NCI-H2081 treated with DMSO at 0.1 percent for 48 hours (cell line): ENCODE results near the gene ISYNA1.

Experiments
- DNase-seq: peaks from one replicate; lab custom pipeline; 2025; lab: John Stamatoyannopoulos, UW

The ISYNA1 gene

DNA sequence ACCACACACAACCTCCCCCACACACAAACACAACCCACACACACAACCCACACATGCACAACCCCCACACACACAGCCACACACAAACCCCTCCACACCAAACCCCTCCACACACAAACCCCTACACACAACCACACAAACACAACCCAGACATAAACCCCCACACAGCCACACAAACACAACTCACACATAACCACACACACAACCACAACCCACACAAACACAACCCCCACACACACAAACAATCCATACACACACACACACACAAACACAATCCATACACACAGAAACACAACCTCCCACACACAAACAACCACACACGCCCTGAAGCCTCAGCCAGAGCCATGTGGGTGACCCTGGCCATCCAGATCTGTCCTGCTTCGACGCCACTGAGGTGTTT lies 30.0 kb upstream of the ISYNA1 start:
- no peak for DNase-seq

DNA sequence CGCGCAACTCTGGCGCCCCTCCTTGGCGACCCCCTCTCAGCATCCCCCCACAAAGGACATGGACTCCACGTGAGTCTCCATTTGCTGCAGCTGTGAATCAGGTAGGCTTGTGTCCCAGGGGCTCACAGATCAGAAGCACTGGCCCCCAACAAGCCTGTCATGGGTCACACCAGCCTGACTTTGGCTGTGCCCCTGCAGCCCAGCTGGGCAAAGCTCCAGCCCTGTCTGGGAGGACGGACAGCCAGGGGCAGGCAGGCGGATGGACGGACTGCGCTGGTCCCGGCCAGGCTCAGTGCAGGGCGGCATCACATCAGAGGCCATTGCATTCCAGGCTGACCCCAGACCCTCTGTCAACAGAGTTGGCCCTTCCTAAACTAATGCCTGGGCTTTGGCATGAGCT lies 28.4 kb upstream of the ISYNA1 start:
- no peak for DNase-seq

DNA sequence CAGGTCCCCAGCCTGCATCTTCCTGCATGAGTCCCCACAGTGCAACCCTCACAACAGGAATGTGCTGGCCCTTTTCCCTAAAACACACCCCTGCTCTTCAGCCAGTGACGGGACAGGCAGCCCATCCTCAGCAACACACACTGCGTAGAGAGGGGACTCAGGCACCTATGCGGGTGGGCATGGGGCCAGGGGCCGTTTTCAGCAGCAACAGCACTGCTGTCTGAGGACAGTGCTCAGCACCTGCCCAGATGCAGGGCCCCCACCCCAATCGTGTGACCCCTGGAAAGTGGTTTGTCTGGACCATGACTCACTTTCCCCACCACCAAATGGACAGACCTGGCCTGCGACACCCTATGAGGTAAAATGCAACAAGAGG lies 28.0 kb upstream of the ISYNA1 start:
- no peak for DNase-seq

DNA sequence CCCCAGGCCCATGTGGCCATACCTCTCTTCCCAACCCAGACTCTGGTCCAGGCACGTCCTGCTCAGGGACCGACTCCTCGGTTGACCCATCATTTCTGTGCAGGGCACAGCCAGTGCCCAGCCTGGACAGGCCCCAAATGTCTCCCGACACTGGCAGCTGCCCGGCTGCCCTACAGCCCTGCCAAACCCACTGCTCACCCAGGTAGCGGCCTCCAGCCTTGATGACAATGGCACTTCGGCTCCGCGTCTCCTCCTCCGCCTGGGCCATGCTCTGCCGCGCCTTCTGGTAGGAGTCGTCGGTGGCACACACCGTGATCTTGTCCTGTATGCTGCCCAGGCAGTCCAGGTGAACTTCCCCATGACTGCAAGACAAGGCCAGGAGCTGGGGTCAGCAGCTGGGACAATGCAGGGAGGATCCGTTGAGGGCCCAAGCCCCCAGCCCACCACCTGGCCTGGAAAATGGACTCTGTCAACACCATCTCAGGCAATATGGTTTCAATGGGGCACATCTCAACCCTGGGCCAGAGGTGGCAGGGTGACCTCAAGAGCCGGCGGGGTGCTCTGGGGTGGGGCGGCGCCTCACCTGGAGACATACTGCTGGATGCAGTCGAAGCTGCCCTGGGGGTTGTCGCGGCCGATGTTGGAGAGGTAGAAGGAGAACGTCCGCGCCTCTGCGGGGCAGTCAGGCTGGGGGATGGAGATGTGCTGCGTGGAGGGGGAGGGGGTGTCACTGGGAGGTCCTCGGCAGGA lies 27.5 kb upstream of the ISYNA1 start:
- no peak for DNase-seq

DNA sequence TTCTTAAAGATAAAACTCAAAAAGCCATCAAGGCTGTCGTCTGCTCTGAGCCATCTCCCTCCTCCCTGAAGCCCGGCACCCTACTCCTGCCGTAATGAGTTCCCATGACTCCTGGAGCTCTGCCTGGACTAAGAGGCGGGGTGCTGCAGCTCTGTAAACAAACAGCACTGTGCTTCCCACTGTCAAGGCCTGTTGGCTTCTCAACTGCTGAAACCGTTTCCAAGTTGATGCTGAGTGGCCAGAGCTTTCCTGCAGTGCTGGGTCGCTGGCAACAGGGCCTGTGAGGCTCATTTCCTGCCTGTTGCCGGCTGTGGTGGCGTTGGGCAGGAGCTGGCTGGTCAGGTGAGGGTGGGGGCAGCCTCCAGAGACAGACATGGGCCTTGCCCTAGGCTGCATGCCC lies 26.7 kb upstream of the ISYNA1 start:
- peak; percentile 60 for DNase-seq

DNA sequence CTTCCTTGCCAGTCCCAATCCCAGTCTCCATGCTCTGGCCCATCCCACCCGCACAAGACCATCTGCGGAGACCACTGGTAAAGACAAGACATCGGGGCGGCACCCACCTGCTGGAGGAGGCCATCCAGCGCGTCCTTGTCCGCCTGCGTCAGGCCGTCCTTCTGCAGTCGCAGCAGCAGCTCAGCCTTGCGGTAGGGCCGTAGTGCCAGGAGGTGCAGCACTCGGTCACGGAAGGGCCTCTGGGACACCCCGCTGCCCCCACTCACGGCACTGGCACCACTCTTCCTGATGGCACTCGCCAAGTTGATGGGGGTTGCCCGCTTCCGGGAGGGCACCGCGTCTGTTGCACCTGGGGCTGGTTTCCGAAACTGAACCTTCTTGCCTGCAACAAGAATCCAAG lies 23.5 kb upstream of the ISYNA1 start:
- no peak for DNase-seq

DNA sequence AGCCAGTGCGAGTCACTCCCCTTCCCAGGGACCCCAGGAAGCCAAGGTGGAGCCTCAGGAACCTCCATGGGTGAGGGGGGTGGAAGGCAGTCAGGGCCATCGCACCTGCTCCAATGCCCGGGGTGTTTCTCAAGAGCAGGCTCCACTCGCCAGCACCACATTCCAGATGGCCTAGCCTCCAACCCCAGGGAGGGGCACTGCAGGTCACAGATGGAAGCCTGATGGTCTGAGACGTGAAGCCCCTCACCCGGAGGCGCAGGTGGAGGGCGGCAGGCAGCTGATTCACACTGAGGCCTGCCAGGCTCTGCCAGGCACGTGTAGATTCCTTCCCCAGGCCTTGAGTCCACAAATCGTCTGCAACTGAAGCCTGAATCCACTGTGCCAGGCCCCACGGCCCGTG lies 23.0 kb upstream of the ISYNA1 start:
- DNase-seq: no peak

GRCh38 chr19:18457483-18458331 lies 19.8 kb upstream of the ISYNA1 start:
- DNase-seq: no peak

GRCh38 chr19:18456974-18457373 lies 19.0 kb upstream of the ISYNA1 start:
- no peak for DNase-seq

DNA sequence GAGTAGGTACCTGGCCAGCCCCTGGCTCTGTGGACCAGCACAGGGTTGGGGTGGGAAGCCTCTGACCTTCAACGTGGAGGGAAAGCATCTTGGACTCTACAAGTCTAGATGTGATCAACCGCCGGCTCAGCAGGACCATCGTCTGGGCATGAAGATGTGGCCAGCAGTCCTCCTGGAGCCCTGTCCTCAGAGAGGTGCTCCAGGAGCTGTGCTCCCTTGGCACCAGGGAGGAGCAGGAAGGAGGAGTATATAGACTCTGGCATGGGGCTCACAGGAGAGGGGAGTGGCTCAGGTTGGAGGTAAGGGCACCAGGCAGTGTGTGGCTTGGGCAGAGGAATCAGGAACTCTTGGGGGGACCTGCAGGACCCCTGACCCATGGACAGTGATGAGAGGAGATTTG lies 18.3 kb upstream of the ISYNA1 start:
- DNase-seq: no peak

GRCh38 chr19:18453269-18454024 lies 15.5 kb upstream of the ISYNA1 start:
- no peak for DNase-seq

DNA sequence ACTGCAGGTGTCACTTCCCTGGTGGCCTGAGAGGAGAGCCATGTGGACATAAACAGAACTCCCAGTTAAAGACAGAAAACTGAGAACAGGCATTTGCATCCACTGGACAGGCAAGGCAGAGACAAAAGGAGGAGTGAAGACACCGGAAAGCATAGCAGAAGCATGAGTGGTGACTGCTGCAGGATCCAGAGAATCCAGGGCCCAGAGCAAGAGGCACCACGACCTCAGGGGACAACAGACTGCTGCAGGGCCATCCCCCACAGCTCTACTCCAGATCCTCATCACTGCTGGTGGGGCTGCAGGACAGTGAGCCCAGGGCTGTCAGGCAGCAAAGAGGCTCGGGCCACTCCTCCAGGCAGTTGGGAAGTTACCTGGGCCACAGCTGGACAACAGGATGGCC lies 14.5 kb upstream of the ISYNA1 start:
- DNase-seq: no peak

DNA sequence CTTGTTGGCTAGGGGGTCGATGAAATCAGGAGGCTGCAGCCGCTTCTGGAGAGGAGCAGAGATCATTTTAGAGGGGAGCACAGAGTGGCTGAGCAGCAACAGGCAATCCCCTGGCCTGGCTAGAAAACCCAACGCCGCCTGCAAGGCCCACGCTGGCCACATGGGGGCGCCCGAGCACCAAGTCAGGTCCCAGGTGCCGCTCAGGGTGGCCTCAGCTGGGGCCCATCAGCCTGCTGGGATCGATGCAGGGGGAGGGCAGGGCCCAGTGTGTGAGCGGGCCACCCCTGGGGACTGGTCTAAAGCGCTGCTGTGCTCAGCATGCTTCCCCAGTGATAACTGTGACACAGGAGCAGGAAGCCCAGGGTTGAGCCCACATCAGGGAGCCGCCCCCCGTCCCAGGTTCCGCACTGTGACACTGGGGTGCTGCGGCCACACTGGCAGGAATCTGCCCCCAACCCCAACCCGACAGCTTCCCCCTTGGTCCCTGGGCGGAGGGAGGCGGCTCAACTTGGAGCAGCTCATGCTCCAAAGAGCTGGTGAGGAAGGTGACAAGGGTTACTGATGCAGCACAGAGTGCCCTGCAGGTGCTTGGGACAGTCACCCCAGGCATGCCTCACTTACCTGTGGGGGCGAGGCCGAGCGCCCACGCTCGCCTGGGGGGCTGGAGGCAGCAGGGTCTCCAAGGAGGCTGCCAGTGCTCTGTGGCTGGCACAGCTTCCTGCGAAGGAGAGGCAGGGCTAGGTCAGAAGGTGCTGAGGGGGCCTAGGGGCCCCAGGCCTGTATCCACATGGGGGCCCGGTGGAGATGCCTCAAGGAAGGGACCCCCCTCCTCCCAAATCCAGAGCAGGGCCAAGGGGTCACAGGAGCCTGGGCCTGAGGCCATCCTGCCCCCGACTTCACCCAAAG lies 13.3 kb upstream of the ISYNA1 start:
- DNase-seq: peak; percentile 8

DNA sequence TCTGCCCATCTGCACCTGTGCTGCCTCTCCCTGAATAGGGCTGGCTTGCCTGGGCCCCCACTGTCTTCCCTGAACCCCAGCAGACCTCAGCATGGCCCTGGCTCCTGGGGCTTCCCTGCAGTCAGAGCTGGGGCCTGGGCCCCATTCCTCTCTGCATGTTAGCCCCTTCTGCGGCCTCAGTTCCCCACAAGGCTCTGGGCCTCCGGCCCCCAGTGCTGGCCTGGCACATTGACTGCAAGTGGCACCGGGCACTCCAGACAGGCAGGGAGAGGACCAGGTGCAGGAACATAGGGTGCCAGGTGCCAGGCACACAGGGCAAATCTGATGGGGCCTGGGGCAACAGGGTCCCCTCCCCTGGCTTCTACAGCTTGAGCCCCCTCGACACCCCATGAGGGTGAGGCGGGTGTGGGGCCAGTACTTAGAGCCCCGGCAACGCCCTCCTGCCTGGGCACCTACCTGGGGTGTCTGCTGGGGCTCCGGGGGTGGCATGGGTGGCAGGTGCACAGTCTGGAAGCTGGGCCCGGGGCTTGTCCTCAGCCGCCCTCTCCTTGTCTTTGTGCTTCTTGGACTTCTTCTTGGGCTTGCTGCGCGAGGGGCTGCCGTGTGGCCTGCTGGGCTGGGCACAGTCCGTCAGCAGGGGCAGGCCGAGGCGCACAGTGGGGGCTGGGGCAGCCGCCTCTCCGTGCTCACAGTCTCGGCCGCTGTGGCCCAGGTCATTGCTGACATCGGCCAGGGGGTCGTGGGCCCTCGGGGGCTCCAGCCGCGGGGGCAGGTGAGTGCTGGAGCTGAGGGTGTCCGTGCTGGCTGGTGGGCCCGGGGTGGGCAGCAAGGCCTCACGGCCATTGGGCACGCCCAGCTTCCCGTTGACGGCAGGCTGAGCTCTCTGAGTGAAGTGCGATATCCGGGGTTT lies 12.3 kb upstream of the ISYNA1 start:
- DNase-seq: no peak

DNA sequence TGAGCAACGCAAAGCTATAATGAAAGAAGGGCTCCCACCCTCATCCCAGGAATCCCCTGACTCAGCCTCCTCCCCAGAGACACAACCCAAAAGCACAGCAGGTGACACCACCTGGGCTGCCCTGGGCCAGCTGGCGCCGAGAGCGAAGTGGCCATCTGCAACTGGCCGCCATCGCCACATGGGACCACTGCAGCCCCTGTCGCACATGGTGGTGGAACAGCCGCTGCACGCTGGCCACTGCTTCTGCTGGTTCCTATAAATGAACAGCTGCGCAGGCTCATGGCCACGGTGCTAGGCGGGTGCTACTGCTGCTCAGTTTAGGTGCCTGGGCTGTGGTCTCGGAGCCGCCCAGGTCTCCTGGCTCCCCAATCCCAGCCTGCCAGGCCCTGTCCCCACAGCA lies 11.6 kb upstream of the ISYNA1 start:
- DNase-seq: no peak

- no peak for DNase-seq
Measured at GRCh38 chr19:18446811-18447359, 9.0 kb upstream of the ISYNA1 start.

- no peak for DNase-seq
Measured at GRCh38 chr19:18446145-18446810, 8.3 kb upstream of the ISYNA1 start.

DNA sequence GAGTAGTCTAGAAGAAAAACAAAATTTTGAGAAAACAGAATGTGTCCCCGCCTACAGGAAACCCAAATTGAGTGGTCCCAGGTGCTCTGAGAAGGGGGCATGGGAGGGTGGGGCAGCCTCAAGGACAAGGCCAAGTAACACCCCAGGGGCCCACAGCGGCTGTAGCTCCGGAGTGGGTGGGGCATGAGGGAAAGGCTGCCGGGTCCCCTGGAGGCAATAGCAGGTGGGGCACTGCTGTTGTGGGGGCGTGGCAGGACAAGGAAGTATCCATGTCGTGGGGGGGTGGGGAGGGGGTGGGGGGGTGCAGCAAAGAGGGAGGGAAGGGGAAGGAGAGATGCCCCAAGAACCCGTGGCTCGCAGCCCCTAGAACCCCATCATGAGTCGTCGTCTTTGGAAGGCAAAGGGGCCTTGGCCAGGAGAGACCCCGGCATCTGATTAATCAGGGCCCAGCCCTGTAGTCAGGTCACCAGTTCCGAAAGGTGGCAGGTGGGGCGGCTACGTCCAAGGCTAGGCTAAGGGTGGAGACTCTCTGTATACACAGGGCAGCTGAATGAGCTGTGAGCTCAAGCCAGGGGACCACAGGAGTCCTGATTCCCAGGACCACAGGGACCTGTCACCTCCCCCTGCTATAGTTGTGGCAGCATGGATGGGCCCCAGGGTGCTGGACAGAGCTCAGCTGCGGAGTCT lies 7.5 kb upstream of the ISYNA1 start:
- DNase-seq: no peak

GRCh38 chr19:18444513-18444912 lies 6.6 kb upstream of the ISYNA1 start:
- DNase-seq: no peak
